Activated effector memory CD4-positive, alpha-beta T cell treated with anti-CD3 and anti-CD28 coated beads, Interleukin-2, amount 50 U/mL, for 16 hours (primary cell): ENCODE results near the gene ADGRL1.
"Not testable (repeated sequence)": the region's sequence is repeated elsewhere in the genome, so short reads cannot be mapped to it uniquely, and the experiment has no call there.

Experiments used
- DNase-seq: peaks from one replicate; pipeline ENCODE4 v3.0.0-alpha.2; 2020

Gene ADGRL1

DNA sequence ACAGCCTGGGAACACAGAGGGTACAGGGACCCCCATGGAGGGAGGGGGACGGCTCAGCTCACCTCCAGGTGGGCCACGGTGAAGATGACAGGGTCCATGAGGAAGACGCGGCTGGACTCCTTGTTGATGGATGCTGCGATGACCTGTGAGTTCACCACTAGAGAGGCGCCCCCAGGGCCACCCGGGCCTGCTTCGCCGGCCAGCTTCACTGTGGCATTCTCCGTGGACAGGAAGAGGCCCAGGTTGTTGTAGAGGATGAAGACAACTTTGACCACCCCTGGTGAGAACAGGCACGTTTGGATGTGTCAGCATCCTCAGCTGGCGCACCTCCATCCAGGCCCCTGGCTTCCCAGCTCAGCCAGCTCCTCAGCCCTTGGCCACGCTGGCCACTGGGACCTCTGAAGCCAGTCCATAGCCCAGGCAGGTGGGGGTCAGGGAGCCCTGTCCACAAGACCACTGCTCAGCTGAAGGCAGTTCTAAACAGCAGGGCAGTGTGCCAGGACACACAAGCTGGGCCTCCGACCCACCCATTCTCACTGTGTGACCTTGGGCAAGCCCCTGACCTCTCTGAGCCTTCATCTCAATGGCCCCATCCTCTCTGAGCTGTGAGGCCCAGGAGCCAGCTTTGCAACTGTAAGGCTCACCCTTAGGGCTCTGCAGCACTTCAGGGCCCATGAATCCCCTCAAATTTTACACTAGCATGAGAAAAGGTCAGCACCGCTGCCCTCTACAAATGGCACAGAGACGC is 47.5 kb downstream of the ADGRL1 start:
- no peak for DNase-seq

DNA sequence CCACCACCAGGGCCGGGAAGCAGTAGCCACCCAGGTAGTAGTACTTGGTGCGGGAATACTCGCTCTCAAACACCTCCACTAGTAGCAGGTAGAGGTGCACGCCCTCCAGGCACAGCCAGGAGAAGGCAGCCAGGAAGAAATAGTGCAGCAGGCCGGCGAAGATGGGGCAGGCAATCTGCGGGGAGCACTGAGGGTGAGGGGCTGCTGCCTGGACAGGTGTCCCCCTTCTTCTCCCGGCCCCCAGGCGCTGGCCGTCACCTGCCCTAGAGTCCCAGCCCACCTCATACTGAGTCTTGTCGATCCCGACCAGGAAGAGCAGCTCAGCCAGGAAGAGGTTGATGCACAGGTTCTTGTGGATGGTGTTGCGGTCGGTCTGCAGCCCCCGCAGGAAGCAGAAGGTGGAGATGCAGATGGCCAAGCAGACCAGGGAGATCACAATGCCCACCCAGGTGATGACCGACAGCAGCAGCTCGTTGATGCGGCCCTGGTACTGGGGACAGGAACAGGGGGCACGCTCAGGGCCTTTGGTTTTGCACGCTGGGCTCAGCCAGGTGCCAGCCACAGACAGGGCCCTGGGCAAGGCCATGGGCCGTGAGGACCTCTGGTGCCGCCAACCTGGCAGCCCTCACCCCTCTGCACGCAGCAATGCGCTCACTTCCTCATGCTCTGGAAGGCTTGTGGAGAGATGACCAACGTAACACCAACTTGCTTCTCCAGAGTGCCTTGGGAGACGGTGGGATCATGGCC is 48.8 kb downstream of the ADGRL1 start:
- DNase-seq = no peak

DNA sequence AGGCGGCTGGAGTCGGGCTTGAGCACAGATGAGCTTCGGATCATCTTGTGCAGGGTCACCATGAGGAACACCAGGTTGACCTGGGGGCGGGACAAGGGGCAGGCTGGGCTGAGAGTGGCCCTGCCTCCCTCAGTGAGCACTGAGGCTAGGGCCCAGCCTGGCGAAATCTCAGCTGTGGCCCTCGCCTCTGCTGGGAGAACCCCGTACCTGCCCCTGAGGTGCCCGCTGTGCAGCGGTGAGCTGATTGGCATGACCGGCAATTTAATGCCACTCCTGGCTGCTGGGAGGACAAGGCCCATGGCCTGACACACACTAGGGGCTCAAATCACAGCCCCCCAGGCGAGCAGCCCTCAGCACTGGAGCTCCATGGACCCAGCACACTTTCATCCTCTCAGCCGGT is 49.8 kb downstream of the ADGRL1 start:
- no peak for DNase-seq

DNA sequence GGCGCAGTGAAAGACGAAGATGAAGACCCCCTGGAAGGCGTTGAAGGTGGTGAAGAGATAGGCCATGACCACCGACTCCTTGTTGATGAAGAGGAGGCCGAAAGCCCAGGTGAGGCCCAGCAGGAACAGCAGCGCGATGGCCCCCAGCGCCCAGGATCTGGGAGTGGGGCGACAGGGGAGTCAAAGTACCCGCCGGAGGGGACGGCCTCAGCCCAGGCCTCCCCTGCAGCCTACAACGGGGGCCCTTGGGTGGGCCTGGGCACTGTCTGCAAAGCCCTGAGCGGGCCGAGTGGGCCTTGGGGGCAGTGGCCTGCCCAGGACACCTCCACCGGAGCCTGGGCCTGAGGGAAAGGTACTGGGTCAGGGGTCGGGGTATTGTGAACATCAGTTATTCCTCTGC is 50.6 kb downstream of the ADGRL1 start:
- no peak for DNase-seq

DNA sequence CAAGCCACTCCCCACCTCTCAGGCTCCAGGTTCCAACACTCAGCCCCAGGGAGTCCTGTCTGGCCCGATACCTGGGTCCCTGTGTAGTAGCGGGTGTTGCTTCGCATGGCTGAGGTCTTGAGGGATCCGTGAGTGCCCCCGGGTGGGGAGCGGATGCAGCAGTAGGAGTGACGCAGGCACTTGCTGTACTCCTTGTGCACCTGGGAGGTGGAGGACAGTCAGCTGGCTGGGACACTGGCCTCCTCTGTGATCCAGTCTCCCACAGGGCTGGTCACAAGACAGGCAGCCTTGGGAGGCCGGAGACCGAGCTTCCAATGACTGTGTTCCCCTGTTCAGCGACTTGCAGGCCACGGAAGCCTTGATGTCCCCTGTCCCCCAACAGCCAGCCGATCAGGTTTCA is 53.3 kb downstream of the ADGRL1 start:
- no peak for DNase-seq

DNA sequence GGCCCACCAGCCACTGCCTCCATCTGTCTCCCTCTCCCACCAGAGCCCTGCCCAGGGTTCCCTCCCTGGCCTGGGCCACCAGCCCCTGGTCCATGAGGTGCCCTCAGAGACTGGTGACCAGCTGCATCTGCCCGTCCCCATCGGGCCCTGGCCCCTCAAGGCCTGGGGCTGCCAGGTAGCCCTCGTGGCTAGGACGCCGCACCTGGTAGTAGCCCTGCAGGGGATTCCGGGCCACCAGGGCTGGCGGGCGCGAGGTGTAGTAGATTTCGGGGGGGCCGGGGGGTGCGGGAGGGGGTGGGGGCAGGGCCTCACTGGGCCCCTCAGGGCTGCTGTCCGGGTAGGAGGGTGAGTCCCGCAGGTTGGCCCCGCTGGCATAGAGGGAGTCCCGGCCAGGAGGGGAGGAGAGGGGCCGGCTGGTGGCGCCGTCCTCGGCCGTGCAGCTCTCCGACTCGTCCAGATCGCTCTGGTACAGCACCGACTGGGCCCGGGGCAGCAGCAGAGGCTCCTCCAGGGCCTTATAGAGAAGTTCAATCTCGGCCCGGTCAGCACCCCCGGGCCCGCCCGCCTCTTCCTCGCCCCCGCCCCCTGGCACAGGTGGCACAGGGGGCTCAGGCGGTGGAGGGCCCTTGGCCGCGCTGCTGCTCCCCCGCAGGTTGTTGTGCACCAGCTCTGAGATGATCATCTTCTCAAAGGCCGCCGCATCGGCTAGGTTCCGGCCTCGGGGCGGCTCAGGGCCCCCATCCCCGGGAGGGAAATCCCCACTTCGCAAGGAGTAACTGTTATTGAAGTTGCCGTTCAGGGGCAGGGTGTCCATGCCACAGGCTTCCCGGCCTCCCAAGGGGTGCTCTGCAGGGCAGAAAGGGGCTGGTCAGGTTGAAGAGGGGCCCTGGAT is 55.0 kb downstream of the ADGRL1 start:
- no peak for DNase-seq

DNA sequence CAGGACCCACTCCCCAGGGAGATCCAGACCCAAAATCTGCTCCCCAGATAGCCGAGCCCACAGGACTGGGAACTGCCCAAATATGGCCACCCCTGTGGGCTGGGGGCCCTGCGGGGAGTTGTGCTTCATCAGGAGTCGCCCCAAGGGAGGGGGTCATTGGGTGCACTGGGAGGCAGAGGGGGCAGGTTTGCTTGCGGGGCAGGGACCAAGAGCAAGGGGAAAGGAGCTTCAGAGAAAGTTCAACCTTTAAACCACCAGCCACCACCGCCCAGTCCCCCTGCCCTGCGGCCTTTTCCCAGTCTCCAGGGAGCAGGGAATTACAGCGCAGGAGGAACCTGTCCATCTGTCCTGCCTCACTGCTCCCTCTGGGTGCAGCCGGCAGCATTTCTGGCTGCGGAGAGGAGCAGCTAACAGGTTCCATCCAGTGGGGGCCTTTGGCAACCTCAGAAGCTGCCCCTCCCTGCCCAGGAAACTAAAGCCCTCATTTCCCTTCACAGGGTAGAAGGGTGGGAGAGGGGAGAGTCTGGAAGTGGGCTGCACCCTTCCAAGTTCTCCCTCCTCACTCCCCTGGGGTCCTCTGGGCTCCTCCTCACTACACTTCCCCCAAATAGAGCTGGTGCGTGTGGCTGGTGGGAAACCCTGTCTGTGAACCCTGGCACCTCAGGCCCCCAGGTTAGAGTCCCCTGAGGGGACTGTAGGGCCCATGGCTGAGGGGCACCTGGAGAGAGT is 55.8 kb downstream of the ADGRL1 start:
- DNase-seq = no peak

DNA sequence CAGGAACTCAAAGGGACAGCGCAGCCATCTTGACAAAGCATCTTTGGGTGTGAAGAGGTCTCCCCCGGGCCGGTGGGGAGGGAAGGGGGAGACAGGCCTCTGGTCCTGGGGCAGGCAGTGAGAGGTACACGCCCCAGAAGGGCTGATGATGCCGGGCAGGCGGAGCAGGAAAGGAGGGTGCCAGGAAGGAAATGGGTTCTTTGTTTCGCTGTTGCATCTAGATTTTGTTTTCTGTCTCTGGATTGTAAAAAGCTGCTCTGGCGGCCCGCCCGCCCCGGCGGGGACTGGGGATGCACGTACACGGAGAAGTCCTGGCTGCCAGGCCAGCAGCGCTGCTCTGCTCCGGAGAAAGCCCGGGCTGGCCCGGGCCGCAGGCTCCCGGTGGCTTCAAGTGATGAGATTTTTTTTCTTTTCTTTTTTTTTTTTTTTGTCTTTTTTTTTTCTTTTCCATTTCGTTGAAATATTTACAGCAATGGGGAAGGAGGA is 56.4 kb downstream of the ADGRL1 start:
- peak; percentile 82 for DNase-seq

DNA sequence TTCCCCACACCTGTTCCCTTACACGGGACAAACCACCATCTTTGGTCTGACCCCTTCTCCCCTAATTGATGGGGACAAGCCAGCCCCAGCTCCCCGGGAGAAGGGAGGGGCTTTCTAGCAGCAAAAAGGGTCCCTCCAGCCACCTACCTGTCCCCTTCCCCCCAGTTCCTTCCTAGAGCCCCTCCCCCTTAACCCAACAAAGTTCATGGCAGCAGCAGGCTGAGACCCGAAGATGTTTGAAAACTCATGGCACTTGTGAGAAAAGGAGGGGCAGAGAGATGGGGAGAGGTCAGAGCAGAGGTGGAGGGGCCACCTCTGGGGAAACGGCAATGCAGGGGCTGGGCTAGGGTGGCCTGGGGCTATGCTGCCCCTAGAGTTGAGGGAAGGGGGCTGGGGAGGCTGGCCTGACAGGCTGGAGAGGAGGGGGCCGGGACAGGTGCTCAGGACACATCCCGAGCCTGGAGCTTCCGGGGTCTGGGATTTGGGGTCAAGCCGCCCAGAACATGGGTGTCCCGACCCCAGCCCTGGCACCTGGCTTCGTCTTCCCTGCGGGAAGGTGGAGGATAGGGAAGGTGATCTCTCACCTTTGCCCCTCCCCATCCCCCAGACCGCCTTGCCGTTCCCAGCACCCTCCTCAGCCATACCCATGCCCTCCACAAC is 57.1 kb downstream of the ADGRL1 start:
- no peak for DNase-seq

DNA sequence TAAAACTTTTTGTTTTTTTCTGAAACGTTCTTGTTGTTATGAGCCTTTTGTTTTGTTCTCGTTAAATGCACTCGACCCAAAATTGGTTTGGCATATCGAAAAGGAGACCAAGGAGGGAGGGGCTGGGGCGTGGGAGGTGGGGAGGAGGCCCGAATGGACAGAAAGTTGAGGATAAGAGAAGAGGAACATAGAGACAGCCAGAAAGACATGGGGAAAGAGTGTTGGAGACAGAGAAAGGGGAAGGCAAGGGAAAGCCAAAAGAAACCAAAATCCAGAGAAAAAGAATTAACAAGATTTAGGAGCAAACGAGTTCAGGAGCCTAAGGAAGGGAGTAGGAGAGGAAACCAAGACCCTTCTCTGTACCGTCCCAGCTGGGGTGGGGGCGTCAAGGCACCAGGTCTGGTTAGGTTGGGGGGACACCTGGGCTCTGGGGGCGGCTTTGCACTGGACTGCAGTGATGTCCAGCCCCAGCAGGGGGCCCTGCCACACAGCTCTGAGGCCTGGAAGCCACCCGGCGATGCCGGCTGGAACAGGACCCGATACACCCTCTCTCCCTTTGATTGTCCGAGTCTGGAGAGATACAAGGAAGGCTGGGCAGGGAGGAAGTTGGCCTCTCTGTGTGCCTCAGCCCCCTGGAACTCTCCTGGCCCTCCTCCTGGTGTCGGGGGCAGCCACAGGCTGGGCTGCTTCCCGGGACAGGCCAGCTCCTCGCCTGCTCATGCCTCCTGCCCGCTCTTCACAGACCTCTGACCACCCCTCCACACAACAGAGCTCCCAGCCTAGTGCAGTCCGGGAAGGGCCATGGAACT is 58.0 kb downstream of the ADGRL1 start:
- peak; percentile 82 for DNase-seq

DNA sequence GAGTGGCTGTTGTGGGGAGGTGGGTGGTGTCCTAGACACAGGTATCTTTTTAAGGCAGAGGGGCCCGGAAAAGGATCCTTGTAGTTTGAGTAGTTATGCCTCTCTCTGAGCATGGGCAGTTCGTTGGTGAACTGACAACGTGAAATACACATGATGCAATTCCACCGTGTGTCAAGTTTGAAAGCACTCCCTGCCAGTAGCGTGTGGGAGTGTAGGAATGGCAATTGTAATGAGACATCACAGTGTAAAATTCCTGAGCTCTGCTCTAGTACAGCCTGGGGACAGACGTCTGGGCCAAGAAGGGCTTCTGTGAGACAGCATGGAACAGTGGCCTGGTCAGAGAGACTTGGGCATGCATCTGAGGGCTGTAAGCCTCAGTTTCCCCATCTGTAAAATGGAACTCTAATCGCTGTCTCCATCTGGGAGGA is 59.2 kb downstream of the ADGRL1 start:
- DNase-seq = no peak

DNA sequence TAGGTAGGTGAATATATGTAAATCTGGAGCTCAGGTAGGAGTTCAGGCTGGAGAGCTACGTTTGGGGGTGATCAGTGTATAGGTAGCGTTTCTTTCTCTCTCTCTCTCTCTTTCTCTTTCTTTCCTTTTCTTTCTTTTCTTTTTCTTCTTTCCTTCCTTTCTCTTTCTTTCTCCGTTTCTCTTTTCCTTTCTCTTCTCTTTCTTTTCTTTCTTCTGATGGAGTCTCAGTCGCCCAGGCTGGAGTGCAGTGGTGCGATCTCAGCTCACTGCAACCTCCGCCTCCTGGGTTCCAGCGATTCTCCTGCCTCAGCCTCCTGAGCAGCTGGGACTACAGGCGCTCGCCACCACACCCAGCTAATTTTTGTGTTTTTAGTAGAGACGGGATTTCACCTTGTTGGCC is 59.8 kb downstream of the ADGRL1 start:
- DNase-seq = not testable (repeated sequence)

DNA sequence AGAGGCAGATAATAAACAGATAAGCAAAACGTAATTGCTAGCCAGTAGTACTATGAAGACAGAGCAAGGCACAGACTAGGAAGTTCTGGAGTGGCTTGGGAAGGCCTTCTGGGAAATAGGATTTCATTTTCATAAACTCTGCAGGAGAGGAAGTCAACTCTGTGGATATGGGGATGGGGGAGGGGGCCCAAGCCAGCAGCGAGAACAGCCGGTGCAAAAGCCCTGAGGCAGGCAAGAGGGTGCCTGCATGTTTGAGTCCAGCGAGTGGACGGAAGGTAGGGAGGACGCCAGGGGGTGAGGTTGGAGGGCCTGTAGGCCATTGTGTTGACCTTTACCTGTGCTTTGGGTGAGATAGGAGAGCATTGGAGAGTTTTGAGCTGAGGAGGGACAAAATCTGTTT is 60.6 kb downstream of the ADGRL1 start:
- no peak for DNase-seq

DNA sequence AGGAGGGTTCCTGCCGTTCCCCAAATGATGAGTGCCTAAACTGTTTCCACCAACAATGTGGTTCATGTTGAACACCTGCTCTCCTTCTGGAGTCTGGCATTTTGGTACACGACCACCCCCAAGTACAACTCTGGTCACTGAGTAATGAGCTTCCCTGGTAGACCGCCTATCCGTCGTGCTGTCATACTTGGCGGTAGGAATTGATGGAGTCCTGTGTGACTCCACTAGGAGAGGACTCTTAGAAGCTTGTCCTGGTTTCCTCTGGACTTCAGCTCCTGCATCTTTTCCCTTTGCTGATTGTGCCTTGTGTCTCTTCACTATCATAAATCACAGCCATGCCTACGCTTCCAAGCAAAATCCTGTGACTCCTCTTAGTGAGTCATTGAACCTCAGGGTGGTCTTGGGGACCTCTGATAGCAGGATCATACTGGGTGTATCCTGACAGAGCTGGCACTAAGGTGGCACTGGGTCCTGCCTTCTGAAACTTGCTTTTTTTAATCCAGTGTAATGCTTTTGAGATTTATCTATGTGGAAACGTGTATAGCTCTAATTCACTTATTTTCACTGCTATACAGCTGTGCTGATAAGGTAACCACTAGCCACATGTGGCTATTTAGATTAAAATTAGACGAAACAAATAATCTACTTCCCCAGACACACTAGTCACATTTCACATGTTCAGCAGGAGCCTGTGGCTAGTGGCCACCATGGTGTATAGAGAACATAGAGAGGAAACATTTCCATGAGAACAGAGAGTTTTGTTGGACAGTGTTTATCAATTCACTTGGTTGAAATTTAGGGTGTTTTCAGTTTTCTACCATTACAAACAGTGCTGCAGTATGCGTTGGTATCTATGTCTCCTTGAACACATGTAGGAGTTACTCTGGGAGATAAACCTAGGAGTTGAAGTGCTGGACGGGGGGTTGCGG is 63.4 kb downstream of the ADGRL1 start:
- DNase-seq = no peak

DNA sequence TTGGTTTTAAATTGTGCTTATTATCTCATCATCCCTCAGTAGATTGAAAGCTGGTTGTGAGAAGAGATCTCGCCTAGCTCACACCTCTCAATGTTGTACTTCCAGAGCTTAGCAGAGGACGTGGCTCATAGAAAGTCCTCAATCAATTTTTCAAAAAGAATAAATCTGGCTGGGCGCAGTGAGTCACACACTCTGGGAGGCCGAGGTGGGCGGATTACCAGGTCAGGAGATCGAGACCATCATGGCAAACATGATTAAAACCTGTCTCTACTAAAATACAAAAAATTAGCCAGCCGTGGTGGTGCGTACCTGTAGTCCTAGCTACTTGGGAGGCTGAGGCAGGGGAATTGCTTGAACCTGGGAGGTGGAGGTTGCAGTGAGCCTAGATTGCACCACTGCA is 64.9 kb downstream of the ADGRL1 start:
- no peak for DNase-seq

DNA sequence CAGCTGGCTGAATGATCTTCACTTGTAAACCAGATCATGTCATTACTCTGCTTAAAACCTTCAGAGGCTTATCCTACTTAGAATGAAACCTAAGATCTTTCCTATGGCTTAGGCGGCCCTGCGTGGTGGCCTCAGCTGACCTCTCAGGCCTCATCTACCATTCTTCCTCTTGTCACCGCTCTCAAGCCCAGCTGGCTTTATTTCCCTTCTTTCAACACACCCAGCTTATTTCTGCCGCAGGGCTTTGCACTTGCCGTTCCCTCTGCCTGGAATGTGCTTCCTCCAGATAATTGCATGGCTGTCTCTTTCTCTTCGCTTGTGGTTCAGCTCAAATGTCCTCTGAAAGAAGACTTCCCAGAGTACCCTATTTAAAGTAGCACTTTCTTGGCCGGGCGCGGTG is 66.0 kb downstream of the ADGRL1 start:
- no peak for DNase-seq

DNA sequence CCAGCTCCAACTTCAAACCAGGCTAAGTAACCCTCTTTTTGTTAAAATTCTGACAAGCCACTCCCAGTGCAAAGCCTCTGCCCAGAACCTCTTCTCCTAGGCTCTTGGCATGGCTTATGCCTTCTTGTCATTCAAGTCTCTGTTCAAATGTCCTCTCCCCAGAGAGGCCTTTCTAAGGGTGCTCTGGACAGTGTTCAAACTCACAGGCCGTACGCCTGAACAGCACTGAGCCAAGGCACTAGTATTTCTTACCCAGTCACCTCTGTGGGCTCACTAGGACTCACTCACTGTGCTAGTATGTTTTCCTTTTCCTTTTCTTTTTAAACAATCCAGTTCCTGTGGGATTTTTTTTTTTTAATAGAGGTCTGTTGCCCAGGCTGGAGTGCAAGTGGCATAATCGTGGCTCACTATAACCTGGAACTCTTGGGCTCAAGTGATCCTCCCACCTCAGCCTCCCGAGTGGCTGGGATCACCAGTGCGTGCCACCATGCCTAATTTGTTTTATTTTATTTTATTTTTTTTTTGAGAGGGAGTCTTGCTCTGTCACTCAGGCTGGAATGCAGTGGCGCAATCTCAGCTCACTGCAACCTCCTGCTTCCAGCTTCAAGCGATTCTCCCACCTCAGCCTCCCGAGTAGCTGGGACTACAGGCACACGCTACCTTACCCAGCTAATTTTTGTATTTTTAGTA is 67.2 kb downstream of the ADGRL1 start:
- no peak for DNase-seq

DNA sequence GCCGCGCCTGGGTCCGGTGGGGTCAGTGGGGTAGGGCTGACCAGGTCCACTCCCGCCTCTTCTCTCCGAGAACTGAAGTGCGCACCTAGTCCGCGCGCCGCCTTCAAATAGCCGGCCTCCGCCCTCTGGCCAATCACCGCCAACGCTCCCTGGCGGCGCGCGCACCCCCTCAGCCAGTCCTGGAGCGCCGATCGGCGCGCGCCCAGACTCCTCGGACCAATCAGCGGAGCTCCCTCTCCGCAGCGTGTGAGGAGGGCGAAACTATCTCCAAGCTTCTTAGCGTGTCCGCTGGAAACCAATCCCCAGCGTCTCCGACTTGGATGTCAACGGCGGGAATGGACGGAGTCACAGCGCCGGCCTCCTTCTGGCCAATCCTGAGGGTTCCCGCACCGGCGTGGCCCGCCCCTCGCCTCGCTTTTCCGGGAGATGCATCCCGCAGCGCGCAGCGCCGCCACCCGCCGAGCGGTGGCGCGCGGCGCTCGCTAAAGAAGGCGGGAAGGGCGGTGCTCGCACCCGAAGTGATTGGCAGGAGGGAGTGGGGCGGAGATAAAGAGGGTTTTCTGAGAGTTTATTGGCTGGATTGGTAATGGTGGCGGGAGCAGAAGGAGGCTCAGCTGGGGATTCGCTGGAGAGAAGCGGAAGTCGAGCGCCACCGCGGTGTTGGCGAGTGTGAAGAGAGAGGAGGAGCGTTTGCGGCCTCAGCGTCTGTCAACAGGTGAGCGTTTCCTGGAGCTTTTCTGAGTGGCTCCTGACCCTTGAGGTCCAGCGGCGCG is 69.3 kb downstream of the ADGRL1 start, which contains the start of gene ASF1B:
ASF1B (minus strand) TSS at position 81 of the 773 bp plus-strand sequence. CDS start 133 bp downstream, outside the sequence.
- peak; percentile 99 for DNase-seq
